HFFc6 (cell line): ENCODE results near the gene SERPIND1. TPM values are rescaled to one million over a fixed set of nuclear protein-coding genes. Genes with fewer than 3 reads are reported as not detected.

ENCODE experiments used
- DNase-seq: peaks from one replicate; pipeline ENCODE4 v3.0.0-alpha.2; 2018
- H3K27ac Mint-ChIP-seq: 2 replicates; pipeline ENCODE4 v1.8.0; 2020; ENCODE audit warnings: mild to moderate bottlenecking, mixed read lengths
- H3K27me3 Mint-ChIP-seq: 2 replicates; pipeline ENCODE4 v1.8.0; 2021; ENCODE audit warnings: mild to moderate bottlenecking, moderate library complexity, mixed read lengths; ENCODE audit not compliant: insufficient read depth
- H3K36me3 Mint-ChIP-seq: 2 replicates; pipeline ENCODE4 v1.8.0; 2021; ENCODE audit warnings: low read depth, mixed read lengths
- H3K4me1 Mint-ChIP-seq: 2 replicates; pipeline ENCODE4 v1.8.0; 2020; ENCODE audit warnings: low read depth, mixed read lengths
- H3K4me3 Mint-ChIP-seq: 2 replicates; pipeline ENCODE4 v1.8.0; 2020; ENCODE audit warnings: mild to moderate bottlenecking, moderate library complexity, mixed read lengths
- H3K9me3 Mint-ChIP-seq: 2 replicates; pipeline ENCODE4 v1.8.0; 2020; ENCODE audit warnings: mild to moderate bottlenecking, mixed read lengths
- total RNA-seq, 6 experiments: library from RNA; stranded (reverse); fragmentation: NEBNext Ultra II Directional; extraction: Animal tissue kit (Norgen Biotek cat#: 25700); gene quantifications; 2 replicates in 1 of 6; 3 replicates in 5 of 6; pipeline ENCODE4 v1.2.3, GENCODE V29; 2021
- TF ChIP-seq, protein P1 (sequence below): fragments of 200-600 bp; sonication (generic); IDR thresholded peaks from 2 replicates; pipeline ENCODE4 v1.5.0; 2021; ENCODE audit warnings: antibody characterized with exemption, mild to moderate bottlenecking

SERPIND1 gene
- total RNA-seq, 6 experiments from 2014 or later, result 0.07 to 0.19 (median 0.11) TPM; not detected in 1

DNA sequence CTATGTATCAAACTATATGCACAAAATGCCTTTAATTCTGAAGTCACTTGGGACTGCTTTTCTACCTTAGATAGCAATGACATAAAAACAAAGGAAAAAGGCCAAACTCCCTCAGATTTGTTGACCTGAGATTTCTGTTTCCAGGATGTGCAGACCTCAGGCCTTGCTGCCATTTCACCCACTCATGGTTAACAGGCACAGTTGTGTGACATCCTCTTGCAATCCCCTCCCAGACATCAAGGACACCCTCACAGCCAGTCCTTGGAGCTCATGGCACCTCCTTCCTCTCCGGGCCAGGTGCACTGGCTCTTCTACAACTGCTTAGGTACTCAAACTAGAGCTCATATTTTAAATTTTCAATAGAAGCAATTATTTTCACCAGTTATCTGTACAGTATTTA lies 37.3 kb downstream of the SERPIND1 start:
- H3K4me3 Mint-ChIP-seq, result no peak overlapping the region
- H3K9me3 Mint-ChIP-seq, result no peaks in the 10 kb centered on the region
- peaks cover 14% of the 10 kb centered on the region for H3K4me1 Mint-ChIP-seq
- TF ChIP-seq, protein P1, sequence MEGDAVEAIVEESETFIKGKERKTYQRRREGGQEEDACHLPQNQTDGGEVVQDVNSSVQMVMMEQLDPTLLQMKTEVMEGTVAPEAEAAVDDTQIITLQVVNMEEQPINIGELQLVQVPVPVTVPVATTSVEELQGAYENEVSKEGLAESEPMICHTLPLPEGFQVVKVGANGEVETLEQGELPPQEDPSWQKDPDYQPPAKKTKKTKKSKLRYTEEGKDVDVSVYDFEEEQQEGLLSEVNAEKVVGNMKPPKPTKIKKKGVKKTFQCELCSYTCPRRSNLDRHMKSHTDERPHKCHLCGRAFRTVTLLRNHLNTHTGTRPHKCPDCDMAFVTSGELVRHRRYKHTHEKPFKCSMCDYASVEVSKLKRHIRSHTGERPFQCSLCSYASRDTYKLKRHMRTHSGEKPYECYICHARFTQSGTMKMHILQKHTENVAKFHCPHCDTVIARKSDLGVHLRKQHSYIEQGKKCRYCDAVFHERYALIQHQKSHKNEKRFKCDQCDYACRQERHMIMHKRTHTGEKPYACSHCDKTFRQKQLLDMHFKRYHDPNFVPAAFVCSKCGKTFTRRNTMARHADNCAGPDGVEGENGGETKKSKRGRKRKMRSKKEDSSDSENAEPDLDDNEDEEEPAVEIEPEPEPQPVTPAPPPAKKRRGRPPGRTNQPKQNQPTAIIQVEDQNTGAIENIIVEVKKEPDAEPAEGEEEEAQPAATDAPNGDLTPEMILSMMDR, result no peak
- DNase-seq, result no peak
- H3K36me3 Mint-ChIP-seq, result peaks cover 40% of the 10 kb centered on the region
- H3K27ac Mint-ChIP-seq, result no peak overlapping the region
- H3K27me3 Mint-ChIP-seq, result no peaks in the 10 kb centered on the region

DNA sequence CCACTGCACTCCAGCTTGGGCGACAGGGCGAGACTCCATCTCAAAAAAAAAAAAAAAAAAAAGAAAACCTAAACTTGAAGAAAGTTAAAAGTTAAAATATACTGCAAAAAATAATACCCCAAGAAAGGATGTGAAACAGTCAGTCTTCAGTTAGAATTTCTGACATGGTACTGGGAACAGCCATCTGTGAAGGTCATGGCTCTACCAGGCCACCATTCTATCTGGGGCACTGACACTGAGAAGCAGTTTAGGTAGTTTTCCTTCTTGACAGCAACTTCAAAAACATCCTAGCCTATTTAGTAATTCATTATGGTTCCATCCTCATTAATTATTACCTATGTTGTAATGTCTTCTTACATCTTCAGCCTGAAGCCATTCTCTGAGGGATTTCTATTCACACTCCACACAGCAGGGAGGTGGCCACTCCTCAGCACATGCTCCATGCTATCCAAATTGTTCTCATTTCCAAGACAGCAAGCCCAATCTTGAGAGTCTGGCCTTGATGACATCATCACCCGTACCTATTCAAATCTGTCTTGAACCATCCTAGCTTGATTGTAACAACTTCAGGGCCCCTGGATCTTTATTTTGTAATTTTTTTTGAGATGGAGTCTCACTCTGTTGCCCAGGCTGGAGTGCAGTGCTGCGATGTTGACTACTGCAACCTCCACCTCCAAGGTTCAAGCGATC lies 38.2 kb downstream of the SERPIND1 start:
- no peak for DNase-seq
- H3K9me3 Mint-ChIP-seq, result no peaks in the 10 kb centered on the region
- peaks cover 8% of the 10 kb centered on the region for H3K4me1 Mint-ChIP-seq
- no peak overlapping the region for H3K4me3 Mint-ChIP-seq
- TF ChIP-seq, protein P1, result no peak
- peaks cover 39% of the 10 kb centered on the region for H3K36me3 Mint-ChIP-seq
- no peak overlapping the region for H3K27ac Mint-ChIP-seq
- no peaks in the 10 kb centered on the region for H3K27me3 Mint-ChIP-seq

DNA sequence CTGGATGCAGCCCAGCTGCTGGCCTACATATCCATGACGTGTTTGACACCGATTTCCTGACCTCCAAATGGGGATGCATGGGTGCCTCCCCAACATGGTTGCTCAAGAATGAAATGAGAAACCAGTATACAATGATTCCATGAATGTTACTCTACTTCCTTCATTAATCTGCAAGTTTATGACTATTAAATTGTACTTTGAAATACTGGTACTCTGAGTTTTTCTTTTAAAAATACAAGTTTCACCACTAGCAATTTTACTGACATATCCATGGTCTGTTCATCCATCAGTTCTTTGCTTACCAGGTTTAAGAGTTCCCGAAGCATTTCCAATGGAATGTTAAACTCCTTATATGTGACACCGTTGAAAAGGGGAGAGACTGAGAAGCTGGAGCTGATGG lies 39.1 kb downstream of the SERPIND1 start:
- H3K4me3 Mint-ChIP-seq, result no peak overlapping the region
- TF ChIP-seq, protein P1, result no peak
- no peaks in the 10 kb centered on the region for H3K4me1 Mint-ChIP-seq
- no peak overlapping the region for H3K27ac Mint-ChIP-seq
- DNase-seq, result no peak
- H3K27me3 Mint-ChIP-seq, result no peaks in the 10 kb centered on the region
- H3K36me3 Mint-ChIP-seq, result peaks cover 33% of the 10 kb centered on the region
- no peaks in the 10 kb centered on the region for H3K9me3 Mint-ChIP-seq

DNA sequence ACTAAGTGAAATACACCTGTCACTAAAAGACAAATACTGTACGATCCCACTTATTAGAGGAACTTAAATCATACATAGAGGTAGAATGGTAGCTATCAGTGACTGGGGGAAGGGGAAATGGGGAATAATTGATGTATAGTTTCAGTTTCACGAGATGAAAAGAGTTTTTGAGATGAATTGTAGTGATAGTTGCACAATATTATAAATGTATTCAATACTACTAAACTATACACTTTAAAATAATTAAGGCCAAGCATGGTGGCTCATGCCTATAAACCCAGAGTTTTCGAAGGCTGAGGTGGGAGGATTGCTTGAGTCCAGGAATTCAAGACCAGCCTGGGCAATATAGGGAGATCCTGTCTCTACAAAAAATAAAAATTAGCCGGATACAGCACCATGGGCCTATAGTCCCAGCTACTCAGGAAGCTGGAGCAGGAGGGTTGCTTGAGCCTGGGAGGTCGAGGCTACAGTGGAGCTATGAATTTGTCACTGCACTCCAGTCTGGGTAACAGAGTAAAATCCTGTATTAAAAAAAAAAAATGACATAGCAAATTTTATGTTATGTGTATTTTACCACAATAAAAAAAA lies 40.4 kb downstream of the SERPIND1 start:
- TF ChIP-seq, protein P1, result no peak
- Mint-ChIP-seq H3K9me3 (no peaks in the 10 kb centered on the region), H3K4me1 (no peaks in the 10 kb centered on the region)

DNA sequence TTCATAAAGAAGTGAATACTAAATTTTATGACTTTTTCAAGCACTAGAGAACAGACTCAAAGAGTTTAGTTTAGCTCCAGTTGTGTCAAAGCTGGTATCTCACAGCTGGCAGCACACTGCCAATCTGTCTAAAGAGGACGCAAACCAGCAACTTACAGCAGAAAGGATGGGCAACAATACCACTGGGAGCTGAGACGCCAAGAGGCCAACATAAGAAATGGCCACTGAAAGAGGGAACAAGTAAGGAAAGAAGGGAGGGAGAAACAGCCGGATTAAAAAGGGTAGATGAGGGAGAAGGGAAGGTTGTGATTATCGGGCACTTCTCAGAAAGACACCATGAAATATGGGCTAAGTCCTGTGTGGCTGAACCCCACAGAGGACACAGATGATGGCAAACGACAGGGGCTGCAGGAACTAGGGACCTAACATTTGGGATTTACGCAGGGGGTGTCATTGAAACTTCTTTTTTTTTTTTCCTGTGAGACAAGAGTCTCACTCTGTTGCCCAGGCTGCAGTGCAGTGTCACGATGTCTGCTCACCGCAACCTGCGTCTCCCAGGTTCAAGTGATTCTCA lies 41.7 kb downstream of the SERPIND1 start:
- TF ChIP-seq, protein P1, result no peak
- H3K9me3 Mint-ChIP-seq, result no peaks in the 10 kb centered on the region
- H3K27me3 Mint-ChIP-seq, result peaks cover 1% of the 10 kb centered on the region; the same call in 1 of the 2 replicates
- H3K4me1 Mint-ChIP-seq, result no peaks in the 10 kb centered on the region
- H3K4me3 Mint-ChIP-seq, result no peak overlapping the region
- no peak for DNase-seq
- peaks cover 16% of the 10 kb centered on the region; the same call in 1 of the 2 replicates for H3K36me3 Mint-ChIP-seq
- H3K27ac Mint-ChIP-seq, result no peak overlapping the region

More for the DNA sequence above, 40.4 kb downstream of the SERPIND1 start:
- Mint-ChIP-seq H3K4me3 (no peak overlapping the region), H3K27me3 (peaks cover 1% of the 10 kb centered on the region; the same call in 1 of the 2 replicates), H3K36me3 (peaks cover 28% of the 10 kb centered on the region; the same call in 1 of the 2 replicates), H3K27ac (no peak overlapping the region)
- DNase-seq, result no peak
